ENCODE data around the gene SYS1. TPM values are rescaled to one million over a fixed set of nuclear protein-coding genes. Genes with fewer than 3 reads are reported as not detected.

Gene SYS1
- total RNA-seq, 1 donor from 2014 or later, result 27.4 TPM

GRCh38 chr20:45354423-45355208 is 8.3 kb upstream of the SYS1 start:
- DNase-seq (ENCODE audit: low spot score in 2 of 2), result no peak
- Histone ChIP-seq H3K9me3 (no peaks in the 10 kb centered on the region), H3K36me3 (no peaks in the 10 kb centered on the region), H3K27ac (no peak overlapping the region), H3K4me1 (peaks cover 4 to 22% of the 10 kb centered on the region in 2 donors), H3K4me3 (no peak overlapping the region), H3K27me3 (no peaks in the 10 kb centered on the region)
- intact Hi-C loops (cut with DNase I), result no loop called here
- no peak for TF ChIP-seq CTCF (IDR thresholded peaks at IDR 0.05)

GRCh38 chr20:45355209-45356084 is 7.5 kb upstream of the SYS1 start:
- no peak for TF ChIP-seq CTCF (IDR thresholded peaks at IDR 0.05)
- H3K4me1 ChIP-seq, result peaks cover 4 to 24% of the 10 kb centered on the region in 2 donors
- H3K27me3 ChIP-seq, result no peaks in the 10 kb centered on the region
- no peak overlapping the region for H3K27ac ChIP-seq
- DNase-seq (ENCODE audit: low spot score in 2 of 2), result no peak
- H3K4me3 ChIP-seq, result no peak overlapping the region
- no peaks in the 10 kb centered on the region for H3K9me3 ChIP-seq
- intact Hi-C loops (cut with DNase I), result no loop called here
- H3K36me3 ChIP-seq, result no peaks in the 10 kb centered on the region

- H3K36me3 ChIP-seq, result no peaks in the 10 kb centered on the region
- peak overlapping the region in 1 of 2 donors; percentile 3 for H3K4me3 ChIP-seq
- DNase-seq (ENCODE audit: low spot score in 2 of 2), result peak; percentile 76 to 94
- intact Hi-C loops (cut with DNase I), result loop anchor here (1.0 to 2.0 kb wide), 2 partner anchors 10 to 16 kb away; partner anchors contain the start of gene SDC4
- peaks cover 4 to 27% of the 10 kb centered on the region in 2 donors for H3K4me1 ChIP-seq
- TF ChIP-seq CTCF (IDR thresholded peaks at IDR 0.05), result no peak
- H3K27ac ChIP-seq, result peak overlapping the region; percentile 72 to 88
- no peaks in the 10 kb centered on the region for H3K9me3 ChIP-seq
- H3K27me3 ChIP-seq, result no peaks in the 10 kb centered on the region
These were observed 4.5 kb upstream of the SYS1 start for GRCh38 chr20:45358282-45359068.

GRCh38 chr20:45359069-45359405 is 3.9 kb upstream of the SYS1 start:
- Histone ChIP-seq H3K36me3 (no peaks in the 10 kb centered on the region), H3K27ac (peak overlapping the region; percentile 72 to 88), H3K9me3 (no peaks in the 10 kb centered on the region), H3K27me3 (no peaks in the 10 kb centered on the region), H3K4me3 (no peak overlapping the region), H3K4me1 (peaks cover 4 to 32% of the 10 kb centered on the region in 2 donors)
- no peak for TF ChIP-seq CTCF (IDR thresholded peaks at IDR 0.05)
- intact Hi-C loops (cut with DNase I), result loop anchor here (2.0 kb wide), 1 partner anchor 16 kb away; no protein-coding TSS in a partner anchor
- DNase-seq (ENCODE audit: low spot score in 2 of 2), result peak in 1 of 2 donors; percentile 90
